22Rv1 (cell line): Measurements from ENCODE around the gene ARID1B.

Experiments
- H3K27ac ChIP-seq: fragments of 450-650 bp; 2 replicates; pipeline ENCODE4 v1.5.1; 2017
- CTCF ChIP-seq: fragments of 450-650 bp; IDR thresholded peaks from 2 replicates; pipeline ENCODE4 v1.5.1; 2017; ENCODE audit warnings: mild to moderate bottlenecking
- ZFX ChIP-seq: fragments of 450-650 bp; IDR thresholded peaks from 2 replicates; pipeline ENCODE4 v1.6.1; 2017; ENCODE audit warnings: antibody characterized with exemption, borderline replicate concordance

Gene ARID1B

GRCh38 chr6:157024745-157025144 is 247.6 kb downstream of the ARID1B start:
- TF ChIP-seq ZFX (no peak), CTCF (no peak)
- H3K27ac ChIP-seq, result no peak overlapping the region

GRCh38 chr6:157025437-157025836 is 248.3 kb downstream of the ARID1B start:
- TF ChIP-seq ZFX, result no peak
- no peak for TF ChIP-seq CTCF
- no peak overlapping the region for H3K27ac ChIP-seq

- TF ChIP-seq ZFX (no peak), CTCF (no peak)
- no peak overlapping the region for H3K27ac ChIP-seq
These were observed 253.0 kb downstream of the ARID1B start for GRCh38 chr6:157029980-157030690.

GRCh38 chr6:157030755-157031154 is 253.6 kb downstream of the ARID1B start:
- no peak overlapping the region for H3K27ac ChIP-seq
- no peak for TF ChIP-seq CTCF

- TF ChIP-seq ZFX (no peak), CTCF (no peak)
- no peak overlapping the region for H3K27ac ChIP-seq
These were observed 255.7 kb downstream of the ARID1B start for GRCh38 chr6:157032923-157033322.

GRCh38 chr6:157033428-157034140 is 256.4 kb downstream of the ARID1B start:
- TF ChIP-seq CTCF (no peak), ZFX (no peak)
- no peak overlapping the region for H3K27ac ChIP-seq
